Muscle layer of colon (tissue), 2 donors: ENCODE results near the gene ZBTB5.
"Not testable (repeated sequence)": the region's sequence is repeated elsewhere in the genome, so short reads cannot be mapped to it uniquely, and the experiment has no call there.

Experiments used
- H3K27ac ChIP-seq: one replicate; pipeline ENCODE4 v1.7.0; 2013; ENCODE audit warnings: low read depth, mild to moderate bottlenecking, low read length, moderate library complexity
- H3K27me3 ChIP-seq, 2 donors: one replicate each; pipeline ENCODE4 v1.7.0; 2013; ENCODE audit warnings: low read length in 2 of 2, mild to moderate bottlenecking in 2 of 2; ENCODE audit not compliant: insufficient read depth in 2 of 2, control insufficient read depth in 1 of 2
- H3K36me3 ChIP-seq: one replicate; pipeline ENCODE4 v1.7.0; 2013; ENCODE audit warnings: mild to moderate bottlenecking, low read length; ENCODE audit not compliant: insufficient read depth
- H3K4me1 ChIP-seq: one replicate; pipeline ENCODE4 v1.7.0; 2013; ENCODE audit warnings: mild to moderate bottlenecking, low read length; ENCODE audit not compliant: insufficient read depth
- H3K4me3 ChIP-seq, 2 donors: one replicate each; pipeline ENCODE4 v1.7.0; 2013; ENCODE audit warnings: low read length in 2 of 2, low read depth in 1 of 2, mild to moderate bottlenecking in 1 of 2, moderate library complexity in 1 of 2
- H3K9ac ChIP-seq: one replicate; pipeline ENCODE4 v1.7.0; 2013; ENCODE audit warnings: low read length
- H3K9me3 ChIP-seq: one replicate; pipeline ENCODE4 v1.7.0; 2013; ENCODE audit warnings: mild to moderate bottlenecking, low read length
- donor health status: abdominal sarcoma.
- donor health status: Adenocarcinoma of cecum.

Gene ZBTB5

DNA sequence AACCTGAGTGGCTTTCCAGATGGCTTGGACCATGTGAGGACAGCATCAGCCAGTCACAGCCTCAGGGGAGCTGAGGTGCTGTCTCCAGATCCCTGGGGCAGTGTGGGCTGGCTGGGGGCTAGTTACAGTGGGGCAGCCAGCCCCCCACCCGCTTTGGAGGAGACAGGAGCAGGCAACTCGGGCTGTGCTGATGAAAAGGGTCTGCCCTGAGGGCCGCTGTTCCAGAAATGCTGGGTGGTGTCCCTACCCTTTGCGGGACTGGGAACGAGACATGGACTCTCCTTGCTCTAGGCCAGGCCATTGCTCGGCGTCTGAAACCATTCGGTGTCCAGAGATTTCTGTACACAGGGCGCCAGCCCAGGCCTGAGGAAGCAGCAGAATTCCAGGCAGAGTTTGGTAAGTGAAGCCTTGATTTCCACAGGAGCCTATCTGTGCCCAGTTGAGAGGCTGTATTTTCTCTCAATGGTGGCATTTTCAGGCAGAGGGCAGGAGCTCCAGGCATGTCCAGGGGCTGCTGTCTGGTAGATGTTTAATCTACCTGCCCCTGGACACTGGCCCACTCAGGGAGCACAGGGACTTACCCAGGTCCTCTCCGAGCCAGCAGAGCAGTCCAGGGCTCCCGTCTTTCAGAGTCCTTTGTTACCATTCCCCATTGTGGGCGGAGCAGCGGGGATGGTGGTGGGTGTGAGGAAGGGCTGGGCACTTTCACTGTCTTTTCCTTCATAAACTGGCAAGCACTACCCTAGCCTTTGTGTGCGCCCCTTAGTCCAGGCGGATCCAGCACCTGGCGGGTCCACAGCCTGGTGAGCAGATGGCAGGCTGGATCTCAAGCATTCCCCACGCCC lies 35.6 kb downstream of the ZBTB5 start:
- Histone ChIP-seq H3K4me1 (peaks cover 8% of the 10 kb centered on the region), H3K36me3 (peaks cover 58% of the 10 kb centered on the region), H3K9me3 (no peaks in the 10 kb centered on the region), H3K27ac (no peak overlapping the region), H3K4me3 (no peak overlapping the region), H3K27me3 (no peaks in the 10 kb centered on the region), H3K9ac (no peak overlapping the region)

DNA sequence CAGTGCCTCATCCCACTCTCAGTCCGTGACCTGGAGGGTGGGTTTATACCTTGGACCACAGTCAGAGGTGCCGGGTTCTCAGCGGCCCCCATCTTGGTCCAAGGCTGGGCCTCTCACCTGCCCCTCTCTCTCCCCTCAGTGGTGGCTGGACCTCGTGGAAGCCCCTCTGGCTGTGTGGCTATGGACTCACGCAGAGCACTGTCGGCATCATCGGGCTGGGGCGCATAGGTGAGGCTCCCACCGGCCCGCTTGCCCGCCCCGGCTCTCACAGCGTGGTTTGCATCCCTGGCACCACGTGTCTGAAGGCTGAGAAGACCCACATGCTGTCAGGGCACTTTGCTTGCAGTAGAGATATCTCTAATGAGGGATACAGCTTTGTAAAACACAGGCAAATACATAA lies 36.9 kb downstream of the ZBTB5 start:
- Histone ChIP-seq H3K9me3 (no peaks in the 10 kb centered on the region), H3K4me3 (no peak overlapping the region), H3K4me1 (peaks cover 21% of the 10 kb centered on the region), H3K9ac (no peak overlapping the region), H3K27me3 (no peaks in the 10 kb centered on the region), H3K36me3 (peaks cover 55% of the 10 kb centered on the region), H3K27ac (no peak overlapping the region)

DNA sequence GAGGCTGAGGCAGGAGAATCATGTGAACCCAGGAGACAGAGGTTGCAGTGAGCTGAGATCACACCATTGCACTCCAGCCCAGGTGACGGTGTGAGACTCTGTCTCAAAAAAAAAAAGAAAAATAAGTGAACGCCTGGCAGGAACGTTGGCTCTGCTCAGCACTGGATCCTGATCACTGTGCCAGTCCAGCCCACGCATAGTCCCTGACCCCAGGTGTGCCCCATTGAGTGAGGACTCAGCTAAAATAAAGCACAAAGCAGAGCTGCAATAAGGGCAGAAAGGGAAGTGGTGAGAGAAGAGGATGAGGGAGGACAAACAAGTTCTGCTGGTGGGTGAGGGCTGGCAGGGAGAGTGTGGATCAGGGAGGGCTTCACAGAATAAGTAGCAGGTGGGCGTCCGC lies 38.4 kb downstream of the ZBTB5 start:
- Histone ChIP-seq H3K9me3 (no peaks in the 10 kb centered on the region), H3K9ac (no peak overlapping the region), H3K27ac (no peak overlapping the region), H3K4me1 (peaks cover 27% of the 10 kb centered on the region), H3K4me3 (no peak overlapping the region), H3K36me3 (peaks cover 47% of the 10 kb centered on the region), H3K27me3 (no peaks in the 10 kb centered on the region)

DNA sequence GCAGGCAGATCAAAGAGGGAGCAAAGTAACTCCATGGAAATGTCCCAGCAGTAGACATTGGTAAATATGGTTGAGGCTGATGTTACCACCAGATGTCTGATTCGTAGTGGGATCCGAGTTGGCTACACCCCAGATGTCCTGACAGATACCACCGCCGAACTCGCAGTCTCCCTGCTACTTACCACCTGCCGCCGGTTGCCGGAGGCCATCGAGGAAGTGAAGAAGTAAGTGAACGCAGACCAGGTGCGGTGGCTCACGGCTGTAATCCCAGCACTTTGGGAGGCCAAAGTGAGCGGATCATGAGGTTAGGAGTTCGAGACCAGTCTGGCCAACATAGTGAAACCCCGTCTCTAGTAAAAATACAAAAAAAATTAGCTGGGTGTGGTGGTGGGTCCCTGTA lies 38.8 kb downstream of the ZBTB5 start:
- not testable (repeated sequence) for H3K9ac ChIP-seq, H3K9me3 ChIP-seq, H3K27ac ChIP-seq, H3K4me3 ChIP-seq, H3K27me3 ChIP-seq
- peaks cover 29% of the 10 kb centered on the region for H3K4me1 ChIP-seq
- H3K36me3 ChIP-seq, result peaks cover 43% of the 10 kb centered on the region

DNA sequence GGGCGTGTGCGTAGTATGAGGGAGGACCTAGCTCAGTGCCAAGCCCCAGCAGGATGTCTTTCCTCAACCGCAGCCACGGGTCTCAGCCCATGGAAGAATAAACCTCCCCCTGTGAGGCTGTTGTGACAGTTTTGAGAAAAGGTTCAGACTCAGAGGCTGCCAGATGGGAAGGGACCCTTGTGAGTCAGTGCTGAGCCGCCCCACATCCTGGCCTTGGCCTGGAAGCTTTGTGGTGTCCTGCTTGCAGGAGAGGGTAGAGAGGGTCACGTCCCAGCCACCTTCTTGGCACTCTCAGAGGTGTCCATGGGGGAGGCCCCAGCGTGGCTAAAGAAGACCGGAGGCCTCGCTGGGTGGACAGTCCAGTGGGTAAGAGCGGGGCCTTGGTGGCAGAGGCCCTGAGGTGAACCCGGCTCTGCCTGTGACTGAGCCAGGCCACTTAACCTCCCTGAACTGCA lies 39.9 kb downstream of the ZBTB5 start:
- Histone ChIP-seq H3K4me1 (peaks cover 29% of the 10 kb centered on the region), H3K9ac (no peak overlapping the region), H3K27me3 (no peaks in the 10 kb centered on the region), H3K4me3 (no peak overlapping the region), H3K27ac (no peak overlapping the region), H3K9me3 (no peaks in the 10 kb centered on the region), H3K36me3 (peaks cover 40% of the 10 kb centered on the region)

DNA sequence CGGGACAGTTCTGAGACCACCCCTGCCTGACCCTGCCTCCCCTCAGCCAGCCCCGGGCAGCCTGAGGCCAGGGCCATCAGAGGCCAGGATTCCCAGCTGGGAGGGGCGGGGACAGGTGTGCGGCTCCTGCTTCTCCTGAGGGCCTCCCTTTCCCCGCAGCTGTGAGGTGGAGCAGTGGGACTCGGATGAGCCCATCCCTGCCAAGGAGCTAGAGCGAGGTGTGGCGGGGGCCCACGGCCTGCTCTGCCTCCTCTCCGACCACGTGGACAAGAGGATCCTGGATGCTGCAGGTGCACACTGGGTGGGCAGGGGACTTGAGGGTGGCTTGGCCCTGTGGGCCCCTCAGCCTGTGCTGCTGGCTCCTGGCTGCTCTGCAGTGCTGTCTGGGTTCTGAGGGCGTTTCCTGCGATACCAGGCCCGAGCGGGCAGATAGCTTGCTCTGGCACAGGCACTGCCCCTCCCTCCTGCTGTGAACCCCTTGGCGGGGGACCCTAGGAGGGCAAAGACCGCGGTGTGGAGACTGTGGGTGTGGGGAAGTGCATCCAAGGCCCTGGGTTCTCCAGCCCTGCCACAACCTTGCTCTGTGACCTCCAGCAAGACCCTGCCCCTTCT lies 40.5 kb downstream of the ZBTB5 start:
- Histone ChIP-seq H3K27me3 (no peaks in the 10 kb centered on the region), H3K4me3 (no peak overlapping the region), H3K36me3 (peaks cover 36% of the 10 kb centered on the region), H3K9ac (no peak overlapping the region), H3K4me1 (peaks cover 29% of the 10 kb centered on the region), H3K9me3 (no peaks in the 10 kb centered on the region), H3K27ac (no peak overlapping the region)

DNA sequence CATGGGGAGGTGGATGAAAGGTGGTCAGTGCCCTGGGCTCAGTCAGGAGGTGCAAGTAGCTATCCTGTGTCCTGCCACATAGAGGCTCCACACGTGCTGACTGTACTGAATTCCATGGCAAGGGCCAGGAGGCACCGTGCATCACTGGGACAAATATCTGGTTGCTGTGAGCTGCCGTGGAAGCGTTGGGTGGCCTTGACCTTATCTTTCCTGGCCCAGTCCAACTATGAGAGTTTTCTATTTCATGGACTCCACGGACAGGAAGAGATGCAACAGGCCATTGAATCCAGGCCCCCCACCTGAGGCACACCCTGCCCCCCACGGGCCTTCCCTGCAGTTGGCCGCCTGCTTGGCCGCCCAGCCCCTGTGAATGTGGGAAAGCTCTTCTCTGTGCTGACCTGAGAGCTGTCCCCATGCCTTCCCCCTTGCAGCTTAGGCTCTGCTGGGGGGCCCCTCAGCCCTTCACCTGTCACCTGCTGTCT lies 41.0 kb downstream of the ZBTB5 start:
- peaks cover 29% of the 10 kb centered on the region for H3K4me1 ChIP-seq
- no peak overlapping the region for H3K27ac ChIP-seq
- no peaks in the 10 kb centered on the region for H3K27me3 ChIP-seq
- no peak overlapping the region for H3K9ac ChIP-seq
- peaks cover 30% of the 10 kb centered on the region for H3K36me3 ChIP-seq
- H3K4me3 ChIP-seq, result peak overlapping the region in 1 of 2 donors; percentile 83
- H3K9me3 ChIP-seq, result no peaks in the 10 kb centered on the region

DNA sequence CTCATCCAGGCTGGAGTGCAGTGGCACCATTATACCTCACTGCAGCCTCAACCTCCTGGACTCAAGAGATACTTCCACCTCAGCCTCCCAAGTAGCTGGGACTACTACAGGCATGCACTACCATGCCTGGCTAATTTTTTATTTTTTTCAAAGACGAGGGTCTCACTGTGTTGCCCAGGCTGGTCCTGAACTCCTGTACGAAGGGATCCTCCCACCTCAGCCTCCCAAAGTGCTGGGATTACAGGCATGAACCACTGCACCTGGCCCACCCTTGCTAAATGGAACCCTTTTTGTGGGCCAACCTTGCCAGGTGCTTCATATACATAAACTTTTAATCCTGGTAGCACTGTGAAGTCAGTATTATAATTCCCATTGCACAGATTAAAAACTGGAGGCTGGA lies 41.7 kb downstream of the ZBTB5 start:
- no peak overlapping the region for H3K27ac ChIP-seq
- no peaks in the 10 kb centered on the region for H3K27me3 ChIP-seq
- H3K4me3 ChIP-seq, result peak overlapping the region; percentile 83 to 88
- H3K36me3 ChIP-seq, result peaks cover 23% of the 10 kb centered on the region
- no peaks in the 10 kb centered on the region for H3K9me3 ChIP-seq
- H3K9ac ChIP-seq, result peak overlapping the region; percentile 41
- peaks cover 29% of the 10 kb centered on the region for H3K4me1 ChIP-seq

DNA sequence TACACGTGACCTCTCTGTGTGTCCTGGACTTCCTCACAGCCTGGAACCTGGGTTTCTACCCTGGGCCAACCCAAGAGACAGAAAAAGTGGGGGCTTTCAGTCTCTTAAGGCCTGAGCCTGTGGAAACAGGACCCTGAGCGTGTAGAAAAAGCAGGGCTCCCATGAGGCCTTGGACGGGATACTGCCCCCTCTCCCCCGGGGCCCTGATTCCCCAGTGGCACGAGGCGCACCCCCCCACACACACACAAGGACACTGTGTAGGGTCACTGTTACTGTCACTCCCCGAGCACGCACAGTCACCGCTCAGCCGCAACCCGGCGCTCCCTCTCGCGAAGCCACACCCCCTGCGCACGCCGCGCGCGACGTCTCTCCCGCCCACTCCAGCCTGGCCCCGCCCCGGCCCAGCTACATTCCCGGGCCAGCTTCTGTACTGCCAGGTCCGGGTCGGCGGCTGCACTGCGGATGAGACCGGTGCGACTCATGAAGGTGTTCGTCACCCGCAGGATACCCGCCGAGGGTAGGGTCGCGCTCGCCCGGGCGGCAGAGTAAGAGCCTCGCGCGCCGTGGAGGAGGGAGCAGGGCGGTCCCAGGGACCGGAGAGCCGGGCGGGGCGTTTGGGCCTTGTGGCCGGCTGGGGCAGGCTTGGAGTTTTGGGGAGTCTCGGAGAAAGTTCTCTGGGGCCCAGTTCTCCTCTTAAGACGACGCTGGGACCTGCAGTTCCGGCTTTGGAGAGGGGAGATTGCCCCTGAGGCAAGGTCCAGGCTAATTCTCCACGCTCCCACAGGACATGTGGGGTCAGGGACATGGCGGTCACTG lies 42.8 kb downstream of the ZBTB5 start, which contains the start of gene GRHPR:
TSS of gene GRHPR (plus strand) at position 408 of the 816 bp plus-strand sequence. CDS start at position 463, 55 bp downstream.
- Histone ChIP-seq H3K27me3 (no peaks in the 10 kb centered on the region), H3K36me3 (peaks cover 15% of the 10 kb centered on the region), H3K27ac (peak within 1 kb of the TSS; percentile 86), H3K4me1 (peaks cover 29% of the 10 kb centered on the region), H3K9ac (peak within 1 kb of the TSS; percentile 53), H3K9me3 (no peaks in the 10 kb centered on the region), H3K4me3 (peak within 1 kb of the TSS; percentile 83 to 88)

DNA sequence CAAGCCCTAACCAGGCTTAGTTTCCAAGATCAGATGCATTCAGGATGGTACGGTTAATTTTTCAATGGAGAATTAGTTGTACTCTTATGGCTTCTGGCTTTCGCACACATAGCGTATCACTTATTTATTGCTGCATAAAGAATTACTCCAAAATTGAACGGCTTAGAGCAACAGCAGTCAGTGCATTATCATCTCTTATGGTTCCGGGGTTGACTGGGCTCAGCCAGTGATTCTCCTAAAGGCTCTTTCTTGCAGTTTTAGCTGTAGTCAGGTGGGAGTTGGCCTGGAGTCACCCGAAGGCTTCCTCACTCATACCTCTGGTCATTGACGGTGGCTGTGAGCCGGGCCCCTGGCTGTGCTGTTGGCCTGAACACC lies 43.3 kb downstream of the ZBTB5 start:
- peak overlapping the region; percentile 83 to 88 for H3K4me3 ChIP-seq
- H3K4me1 ChIP-seq, result peaks cover 29% of the 10 kb centered on the region
- H3K36me3 ChIP-seq, result peaks cover 9% of the 10 kb centered on the region
- no peaks in the 10 kb centered on the region for H3K27me3 ChIP-seq
- peak overlapping the region; percentile 86 for H3K27ac ChIP-seq
- peak overlapping the region; percentile 53 for H3K9ac ChIP-seq
- H3K9me3 ChIP-seq, result no peaks in the 10 kb centered on the region
